Measurements from ENCODE around the gene PTPRF. TPM values are rescaled to one million over a fixed set of nuclear protein-coding genes. Genes with fewer than 3 reads are reported as not detected.
"Not testable (repeated sequence)": the region's sequence is repeated elsewhere in the genome, so short reads cannot be mapped to it uniquely, and the experiment has no call there.

Gene PTPRF
- total RNA-seq, 6 experiments from 2014 or later, result 97.1 to 252 (median 160) TPM

DNA sequence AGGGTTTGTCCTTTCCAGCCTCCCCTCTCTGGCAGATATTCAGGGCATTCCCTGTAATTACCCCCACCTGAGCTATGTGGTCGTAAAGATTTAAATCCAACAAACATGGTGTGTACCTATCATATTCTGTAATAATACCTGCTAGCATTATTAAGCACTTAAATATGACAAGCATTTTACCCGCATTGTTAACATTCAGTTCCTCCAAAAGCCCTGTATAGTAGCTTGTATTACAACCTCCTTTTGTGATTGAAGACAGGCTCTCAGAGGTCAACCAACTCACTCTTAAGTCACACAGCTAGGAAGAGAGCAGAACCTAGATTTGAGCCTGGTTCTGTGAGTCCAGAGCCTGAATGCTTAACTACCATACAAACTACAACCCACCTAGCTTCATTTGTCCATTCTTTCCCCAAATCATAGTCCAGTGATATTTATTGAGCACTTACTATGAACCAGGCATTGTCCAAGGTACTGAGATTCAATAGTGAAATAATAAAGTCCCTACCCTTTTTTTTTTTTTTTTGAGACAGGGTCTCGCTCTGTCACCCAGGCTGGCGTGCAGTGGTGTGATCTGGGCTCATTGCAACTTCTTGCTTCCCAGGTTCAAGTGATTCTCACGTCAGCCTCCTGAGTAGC is 105.4 kb downstream of the PTPRF start:
- Histone ChIP-seq H3K9me3 (no peaks in the 10 kb centered on the region), H3K36me3 (no peaks in the 10 kb centered on the region), H3K4me3 (no peak overlapping the region), H3K4me1 (peaks cover 0 to 6% (median 0%) of the 10 kb centered on the region in 4 donors), H3K27ac (no peak overlapping the region), H3K27me3 (no peaks in the 10 kb centered on the region)
- TF ChIP-seq CTCF (IDR thresholded peaks at IDR 0.05) (no peak), POLR2A (IDR thresholded peaks at IDR 0.05) (no peak)
- DNase-seq, result no peak
- ATAC-seq, result no peak
- 83% methylated on average over 2 of the region's 5 CpGs for WGBS (ENCODE audit: insufficient coverage, low coverage, low lambda C conversion rate, missing lambda C conversion rate)
- intact Hi-C loops (cut with DNase I), result no loop called here

GRCh38 chr1:43637267-43637666 is 106.6 kb downstream of the PTPRF start:
- H3K4me1 ChIP-seq, result peaks cover 0 to 6% (median 0%) of the 10 kb centered on the region in 4 donors
- H3K4me3 ChIP-seq, result no peak overlapping the region
- no peak for TF ChIP-seq POLR2A (IDR thresholded peaks at IDR 0.05)
- no peak for TF ChIP-seq CTCF (IDR thresholded peaks at IDR 0.05)
- no peak overlapping the region for H3K27ac ChIP-seq
- intact Hi-C loops (cut with DNase I), result no loop called here
- no peaks in the 10 kb centered on the region for H3K9me3 ChIP-seq
- DNase-seq (no peak), ATAC-seq (no peak)
- 93% methylated on average over 3 of the region's 7 CpGs for WGBS (ENCODE audit: insufficient coverage, low coverage, low lambda C conversion rate, missing lambda C conversion rate)
- H3K36me3 ChIP-seq, result no peaks in the 10 kb centered on the region
- H3K27me3 ChIP-seq, result no peaks in the 10 kb centered on the region

DNA sequence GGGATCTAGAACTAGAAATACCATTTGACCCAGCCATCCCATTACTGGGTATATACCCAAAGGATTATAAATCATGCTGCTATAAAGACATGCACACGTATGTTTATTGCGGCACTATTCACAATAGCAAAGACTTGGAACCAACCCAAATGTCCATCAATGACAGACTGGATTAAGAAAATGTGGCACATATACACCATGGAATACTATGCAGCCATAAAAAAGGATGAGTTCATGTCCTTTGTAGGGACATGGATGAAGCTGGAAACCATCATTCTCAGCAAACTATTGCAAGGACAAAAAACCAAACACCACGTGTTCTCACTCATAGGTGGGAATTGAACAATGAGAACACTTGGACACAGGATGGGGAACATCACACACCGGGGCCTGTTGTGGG is 107.7 kb downstream of the PTPRF start:
- not testable (repeated sequence) for H3K27me3 ChIP-seq

DNA sequence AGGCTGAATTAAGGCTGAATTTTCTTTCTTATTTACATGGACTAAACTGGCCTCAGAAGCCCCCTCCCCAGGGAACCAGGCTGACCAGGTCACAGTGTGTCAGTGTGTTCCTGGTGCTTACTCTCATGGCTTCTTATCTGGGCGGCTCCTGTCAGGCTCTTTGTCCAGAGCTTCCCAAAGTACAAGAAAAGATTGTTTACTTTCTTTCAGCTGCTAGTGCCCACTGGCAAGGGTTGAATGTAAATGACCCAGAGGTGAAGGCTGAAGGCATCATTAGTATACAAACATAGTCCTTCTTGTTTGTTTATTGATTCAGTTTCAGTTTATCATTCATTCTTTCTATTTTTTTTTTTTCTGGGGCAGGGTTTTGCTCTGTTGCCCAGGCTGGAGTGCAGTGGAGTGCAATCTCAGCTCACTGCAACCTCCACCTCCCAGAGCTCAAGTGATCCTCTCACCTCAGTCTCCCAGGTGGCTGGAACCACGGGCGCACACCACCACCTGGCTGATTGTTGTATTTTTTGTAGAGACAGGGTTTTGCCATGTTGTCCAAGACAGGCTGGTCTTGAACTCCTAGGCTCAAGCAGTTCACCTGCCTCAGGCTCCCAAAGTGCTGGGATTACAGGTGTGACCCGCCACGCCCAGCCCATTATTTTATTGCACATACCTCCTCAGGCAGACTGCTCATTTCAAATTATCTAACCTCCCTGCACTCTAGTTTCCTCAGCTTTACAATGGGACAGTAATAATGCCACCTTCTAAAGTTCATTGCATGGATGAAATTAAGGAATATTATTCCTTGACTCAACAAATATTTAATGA is 109.5 kb downstream of the PTPRF start:
- H3K27ac ChIP-seq, result no peak overlapping the region
- no peak for TF ChIP-seq CTCF (IDR thresholded peaks at IDR 0.05)
- TF ChIP-seq POLR2A (IDR thresholded peaks at IDR 0.05), result no peak
- H3K27me3 ChIP-seq, result no peaks in the 10 kb centered on the region
- intact Hi-C loops (cut with DNase I), result no loop called here
- peaks cover 0 to 6% (median 0%) of the 10 kb centered on the region in 4 donors for H3K4me1 ChIP-seq
- no peaks in the 10 kb centered on the region for H3K36me3 ChIP-seq
- ATAC-seq, result peak in 3 of 4 donors; percentile 20 to 61 (median 28)
- H3K4me3 ChIP-seq, result no peak overlapping the region
- WGBS (ENCODE audit: insufficient coverage, low coverage, low lambda C conversion rate, missing lambda C conversion rate), result 68% methylated on average over 5 of the region's 5 CpGs
- DNase-seq, result no peak
- no peaks in the 10 kb centered on the region for H3K9me3 ChIP-seq

More for the DNA sequence above, 107.7 kb downstream of the PTPRF start:
- H3K9me3 ChIP-seq; intact Hi-C loops (cut with DNase I); DNase-seq; H3K27ac ChIP-seq; H3K4me1 ChIP-seq; H3K4me3 ChIP-seq; H3K36me3 ChIP-seq; ATAC-seq: not testable (repeated sequence)
- 88% methylated on average over 2 of the region's 4 CpGs for WGBS (ENCODE audit: insufficient coverage, low coverage, low lambda C conversion rate, missing lambda C conversion rate)

DNA sequence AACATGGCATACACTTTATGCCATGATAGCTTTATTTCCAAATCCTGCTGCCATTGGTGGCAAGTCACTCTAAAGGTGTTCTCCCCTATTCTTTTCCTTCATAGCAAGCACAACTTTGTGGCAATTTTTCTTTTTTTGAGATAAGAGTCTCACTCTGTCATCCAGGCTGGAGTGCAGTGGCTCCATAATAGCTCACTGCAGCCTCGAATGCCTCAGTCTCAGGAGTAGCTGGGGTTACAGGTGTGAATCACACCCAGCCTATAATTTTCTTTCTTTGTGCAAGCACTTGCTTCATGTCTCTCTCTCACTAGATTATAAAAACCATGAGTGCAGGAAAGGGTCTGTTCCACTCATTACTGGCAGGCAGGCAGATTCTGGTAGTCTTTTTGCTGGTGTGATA is 113.9 kb downstream of the PTPRF start:
- no peak for DNase-seq
- H3K27ac ChIP-seq, result no peak overlapping the region
- no peak overlapping the region for H3K4me3 ChIP-seq
- 47% methylated on average over 1 of the region's 1 CpG for WGBS (ENCODE audit: insufficient coverage, low coverage, low lambda C conversion rate, missing lambda C conversion rate)
- H3K9me3 ChIP-seq, result no peaks in the 10 kb centered on the region
- peaks cover 0 to 14% (median 0%) of the 10 kb centered on the region in 4 donors for H3K4me1 ChIP-seq
- ATAC-seq, result no peak
- H3K36me3 ChIP-seq, result no peaks in the 10 kb centered on the region
- H3K27me3 ChIP-seq, result no peaks in the 10 kb centered on the region
- intact Hi-C loops (cut with DNase I), result no loop called here
- TF ChIP-seq CTCF (IDR thresholded peaks at IDR 0.05), result no peak
